ENCODE results near the gene BICD1. TPM values are rescaled to one million over a fixed set of nuclear protein-coding genes. Genes with fewer than 3 reads are reported as not detected.

Gene BICD1
- total and polyA plus RNA-seq, 10 donors, result 8.5 to 62.9 (median 44.2) TPM

DNA sequence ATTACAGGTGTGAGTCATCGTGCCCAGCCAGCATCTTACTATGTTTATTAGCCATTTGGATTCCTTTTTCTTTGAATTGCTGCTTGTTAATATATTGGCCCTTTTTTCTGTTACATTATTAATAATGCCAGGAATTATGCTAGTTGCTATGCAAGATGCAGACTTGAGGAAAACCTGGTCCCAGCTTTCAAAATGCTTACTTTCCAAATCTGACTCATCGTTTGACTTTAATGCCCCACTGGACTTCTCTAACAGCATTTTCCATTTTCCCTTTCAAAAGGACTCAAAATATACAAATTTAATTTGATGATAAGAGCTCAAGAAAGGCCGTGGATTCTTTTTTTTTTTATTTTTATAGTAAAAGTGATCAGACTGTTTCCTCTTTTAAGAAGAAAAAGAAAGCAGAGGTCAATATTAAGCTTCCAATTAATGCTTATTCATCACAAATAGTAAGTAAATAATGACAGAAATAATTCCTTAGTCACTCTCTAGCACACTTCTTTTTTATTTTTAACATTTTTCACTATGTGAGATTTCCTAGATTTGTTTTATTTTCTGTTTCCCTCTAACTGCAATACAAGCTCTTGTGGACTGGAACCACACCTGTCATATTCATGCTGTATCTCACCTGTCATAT, 146.6 kb downstream of the BICD1 start:
- no peak for TF ChIP-seq POLR2A (IDR thresholded peaks at IDR 0.05)
- TF ChIP-seq, protein P1, sequence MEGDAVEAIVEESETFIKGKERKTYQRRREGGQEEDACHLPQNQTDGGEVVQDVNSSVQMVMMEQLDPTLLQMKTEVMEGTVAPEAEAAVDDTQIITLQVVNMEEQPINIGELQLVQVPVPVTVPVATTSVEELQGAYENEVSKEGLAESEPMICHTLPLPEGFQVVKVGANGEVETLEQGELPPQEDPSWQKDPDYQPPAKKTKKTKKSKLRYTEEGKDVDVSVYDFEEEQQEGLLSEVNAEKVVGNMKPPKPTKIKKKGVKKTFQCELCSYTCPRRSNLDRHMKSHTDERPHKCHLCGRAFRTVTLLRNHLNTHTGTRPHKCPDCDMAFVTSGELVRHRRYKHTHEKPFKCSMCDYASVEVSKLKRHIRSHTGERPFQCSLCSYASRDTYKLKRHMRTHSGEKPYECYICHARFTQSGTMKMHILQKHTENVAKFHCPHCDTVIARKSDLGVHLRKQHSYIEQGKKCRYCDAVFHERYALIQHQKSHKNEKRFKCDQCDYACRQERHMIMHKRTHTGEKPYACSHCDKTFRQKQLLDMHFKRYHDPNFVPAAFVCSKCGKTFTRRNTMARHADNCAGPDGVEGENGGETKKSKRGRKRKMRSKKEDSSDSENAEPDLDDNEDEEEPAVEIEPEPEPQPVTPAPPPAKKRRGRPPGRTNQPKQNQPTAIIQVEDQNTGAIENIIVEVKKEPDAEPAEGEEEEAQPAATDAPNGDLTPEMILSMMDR (IDR thresholded peaks at IDR 0.05 in 8 of 11, conservative IDR thresholded peaks at IDR 0.05 in 3 of 11), result no peak
- Histone ChIP-seq H3K36me3 (no peaks in the 10 kb centered on the region), H3K4me3 (no peak overlapping the region), H3K4me1 (peaks cover 0 to 7% (median 0%) of the 10 kb centered on the region in 6 donors), H3K27me3 (replicated peaks in 1 of 7) (no peaks in the 10 kb centered on the region), H3K9me3 (peaks cover 0 to 22% (median 14%) of the 10 kb centered on the region in 8 donors), H3K27ac (no peak overlapping the region)
- intact Hi-C loops (cut with DNase I; ENCODE audit: low total_unique reads), result no loop called here
- 76 to 87% (median 77%) methylated on average over 3 of the region's 3 CpGs for WGBS, 5 donors
- DNase-seq, result no peak

DNA sequence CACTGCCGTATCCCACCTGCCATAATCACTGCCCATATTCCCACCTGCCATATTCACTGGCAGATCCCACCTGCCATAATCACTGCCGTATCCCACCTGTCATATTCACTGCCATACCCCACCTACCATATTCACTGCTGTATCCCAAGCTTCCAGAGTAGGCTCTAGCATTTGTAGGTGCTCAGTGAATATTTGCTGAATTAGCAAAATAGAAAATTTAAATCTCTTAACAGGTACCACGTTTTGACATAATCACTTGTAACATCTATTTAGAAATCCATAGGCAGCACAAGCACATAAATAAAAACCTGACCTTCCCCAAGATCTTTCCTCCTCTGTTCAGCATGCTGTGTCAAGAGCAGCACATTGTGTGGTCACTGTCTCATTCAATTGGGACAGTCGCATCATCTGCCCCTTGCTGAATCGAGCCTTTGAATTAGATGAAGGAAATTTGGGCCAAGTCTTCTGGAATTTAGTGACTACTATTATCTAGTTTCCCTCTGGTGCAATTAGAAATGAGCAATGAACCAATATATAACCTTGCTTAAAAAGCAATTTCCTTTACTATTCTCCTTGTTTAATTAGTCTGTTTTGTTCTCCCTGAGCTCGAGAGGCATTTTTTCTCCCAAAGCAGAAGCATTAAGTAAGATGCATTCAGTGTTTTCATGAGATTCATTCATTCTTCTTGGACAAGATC, 147.8 kb downstream of the BICD1 start:
- Histone ChIP-seq H3K4me3 (no peak overlapping the region), H3K9me3 (peaks cover 0 to 20% (median 13%) of the 10 kb centered on the region in 8 donors), H3K27me3 (replicated peaks in 1 of 7) (no peaks in the 10 kb centered on the region), H3K4me1 (peaks cover 0 to 7% (median 0%) of the 10 kb centered on the region in 6 donors), H3K27ac (no peak overlapping the region), H3K36me3 (no peaks in the 10 kb centered on the region)
- 91 to 95% (median 95%) methylated on average over 6 of the region's 6 CpGs for WGBS, 5 donors
- no peak for DNase-seq
- no peak for TF ChIP-seq POLR2AphosphoS5 (IDR thresholded peaks at IDR 0.05)
- TF ChIP-seq POLR2A (IDR thresholded peaks at IDR 0.05), result no peak
- TF ChIP-seq, protein P1 (IDR thresholded peaks at IDR 0.05 in 8 of 11, conservative IDR thresholded peaks at IDR 0.05 in 3 of 11), result no peak
- intact Hi-C loops (cut with DNase I; ENCODE audit: low total_unique reads), result no loop called here

DNA sequence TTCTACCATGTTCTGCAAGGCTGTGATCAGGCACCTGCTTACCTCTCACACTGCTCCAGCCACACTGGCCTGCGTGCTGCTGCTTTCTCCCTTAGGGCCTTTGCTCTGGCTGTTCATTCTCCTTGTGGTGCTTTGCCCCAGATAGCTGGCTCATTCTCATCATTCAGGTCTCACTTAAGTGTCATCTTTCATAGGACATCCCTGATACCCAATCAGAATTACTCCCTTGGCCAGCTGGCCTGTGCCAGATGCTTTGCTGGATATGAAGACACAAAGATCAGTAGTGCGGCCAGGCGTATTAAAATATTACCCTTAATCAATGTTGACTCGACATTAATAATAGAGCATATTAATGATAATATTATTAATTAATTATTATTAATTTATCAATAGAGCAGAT, 148.9 kb downstream of the BICD1 start:
- no peak for TF ChIP-seq POLR2A (IDR thresholded peaks at IDR 0.05)
- TF ChIP-seq, protein P1 (IDR thresholded peaks at IDR 0.05 in 8 of 11, conservative IDR thresholded peaks at IDR 0.05 in 3 of 11), result no peak
- no peak for TF ChIP-seq POLR2AphosphoS5 (IDR thresholded peaks at IDR 0.05)
- Histone ChIP-seq H3K4me3 (no peak overlapping the region), H3K36me3 (no peaks in the 10 kb centered on the region), H3K27ac (no peak overlapping the region), H3K4me1 (peaks cover 0 to 13% (median 0%) of the 10 kb centered on the region in 6 donors), H3K27me3 (replicated peaks in 1 of 7) (no peaks in the 10 kb centered on the region), H3K9me3 (peaks cover 0 to 20% (median 13%) of the 10 kb centered on the region in 8 donors)
- 96 to 99% (median 99%) methylated on average over 4 of the region's 4 CpGs for WGBS, 5 donors
- DNase-seq, result no peak
- intact Hi-C loops (cut with DNase I; ENCODE audit: low total_unique reads), result no loop called here

All from spleen (tissue), 11 donors.